ENCODE data around the gene GPC2. TPM values are rescaled to one million over a fixed set of nuclear protein-coding genes. Genes with fewer than 3 reads are reported as not detected.
A peak's percentile ranks its signal among the peaks of the same experiment; 100 is the strongest.

Gene GPC2
- total RNA-seq, 1 experiment from 2014 or later, result 45.2 TPM

GRCh38 chr7:100152404-100152803, 24.8 kb downstream of the GPC2 start:
- H2AK5ac ChIP-seq (ENCODE audit: insufficient read length, low read length), result no peak overlapping the region
- Mint-ChIP-seq H3K27me3 (ENCODE audit: low read depth) (no peaks in the 10 kb centered on the region; the same call in 1 of the 2 replicates), H3K4me3 (no peak overlapping the region; a peak in 1 of 5 replicates), H3K9me3 (no peaks in the 10 kb centered on the region), H3K27ac (peak overlapping the region in 2 of 3 experiments; percentile 19 to 26; a peak in 2 of 7 replicates), H3K4me1 (peaks cover 21 to 33% of the 10 kb centered on the region in 2 experiments), H3K36me3 (ENCODE audit: insufficient read depth in 1 of 3, low read depth in 3 of 3) (peaks cover 26 to 63% (median 60%) of the 10 kb centered on the region in 3 experiments)
- H2BK15ac ChIP-seq (ENCODE audit: low read depth, low read length), result no peak overlapping the region
- no peak overlapping the region for H2BK120ac ChIP-seq (ENCODE audit: low read depth, low read length, poor library complexity, severe bottlenecking)
- no peaks in the 10 kb centered on the region for H3K79me2 ChIP-seq (ENCODE audit: insufficient read depth, low read length)
- H2BK5ac ChIP-seq (ENCODE audit: insufficient read length, low read length), result no peak overlapping the region
- H3K4me2 ChIP-seq (ENCODE audit: insufficient read depth, insufficient read length, low read length), result no peak overlapping the region
- no peak overlapping the region for H4K8ac ChIP-seq (replicated peaks; ENCODE audit: insufficient read length, low read depth, low read length)
- no peak overlapping the region for H4K91ac ChIP-seq (ENCODE audit: insufficient read length, low read depth, low read length)
- H3K4ac ChIP-seq (ENCODE audit: low read depth, low read length), result no peak overlapping the region
- H3K14ac ChIP-seq (ENCODE audit: insufficient read depth, low read length), result no peak overlapping the region
- no peak overlapping the region for H2AFZ ChIP-seq (ENCODE audit: low read length)
- no peak overlapping the region for H3K9ac ChIP-seq (ENCODE audit: extremely low read depth, insufficient read length, low read length)
- no peak for DNase-seq
- no peaks in the 10 kb centered on the region for H3K9me3 ChIP-seq (ENCODE audit: control insufficient read depth, low read depth, low read length)
- TF ChIP-seq, protein P1, sequence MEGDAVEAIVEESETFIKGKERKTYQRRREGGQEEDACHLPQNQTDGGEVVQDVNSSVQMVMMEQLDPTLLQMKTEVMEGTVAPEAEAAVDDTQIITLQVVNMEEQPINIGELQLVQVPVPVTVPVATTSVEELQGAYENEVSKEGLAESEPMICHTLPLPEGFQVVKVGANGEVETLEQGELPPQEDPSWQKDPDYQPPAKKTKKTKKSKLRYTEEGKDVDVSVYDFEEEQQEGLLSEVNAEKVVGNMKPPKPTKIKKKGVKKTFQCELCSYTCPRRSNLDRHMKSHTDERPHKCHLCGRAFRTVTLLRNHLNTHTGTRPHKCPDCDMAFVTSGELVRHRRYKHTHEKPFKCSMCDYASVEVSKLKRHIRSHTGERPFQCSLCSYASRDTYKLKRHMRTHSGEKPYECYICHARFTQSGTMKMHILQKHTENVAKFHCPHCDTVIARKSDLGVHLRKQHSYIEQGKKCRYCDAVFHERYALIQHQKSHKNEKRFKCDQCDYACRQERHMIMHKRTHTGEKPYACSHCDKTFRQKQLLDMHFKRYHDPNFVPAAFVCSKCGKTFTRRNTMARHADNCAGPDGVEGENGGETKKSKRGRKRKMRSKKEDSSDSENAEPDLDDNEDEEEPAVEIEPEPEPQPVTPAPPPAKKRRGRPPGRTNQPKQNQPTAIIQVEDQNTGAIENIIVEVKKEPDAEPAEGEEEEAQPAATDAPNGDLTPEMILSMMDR (conservative IDR thresholded peaks at IDR 0.05), result no peak
- no peaks in the 10 kb centered on the region for H3K27me3 ChIP-seq (ENCODE audit: insufficient read depth, low read length)
- no peak overlapping the region for H3T11ph ChIP-seq (ENCODE audit: low read length)
- H3K18ac ChIP-seq (ENCODE audit: insufficient read length, low read depth, low read length), result no peak overlapping the region
- H3K23ac ChIP-seq (ENCODE audit: insufficient read length, low read depth, low read length), result no peak overlapping the region
- peaks cover 1% of the 10 kb centered on the region for H3K79me1 ChIP-seq (ENCODE audit: insufficient read depth, low read depth, low read length, poor library complexity, severe bottlenecking)
- peaks cover 6% of the 10 kb centered on the region for H3K23me2 ChIP-seq (ENCODE audit: insufficient read length, low read depth, low read length, poor library complexity, severe bottlenecking)
- peaks cover 2% of the 10 kb centered on the region for H4K20me1 ChIP-seq (ENCODE audit: control insufficient read depth, insufficient read depth, insufficient read length)
- no peak overlapping the region for H4K5ac ChIP-seq (ENCODE audit: insufficient read length, low read depth, low read length)
- no peaks in the 10 kb centered on the region; the same call in 1 of the 2 replicates for H3K4me1 ChIP-seq (ENCODE audit: insufficient read depth, low read length)
- H3K56ac ChIP-seq (ENCODE audit: insufficient read length, low read depth, low read length), result no peak overlapping the region
- no peak overlapping the region for H2BK20ac ChIP-seq (ENCODE audit: low read depth, low read length, poor library complexity, severe bottlenecking)
- no peak overlapping the region for H3K27ac ChIP-seq (ENCODE audit: insufficient read length, low read depth, low read length)
- no peak overlapping the region for H2BK12ac ChIP-seq (ENCODE audit: insufficient read length, low read depth, low read length)

All from H9 (cell line).